HG02840 (cell line): ENCODE measurements around the gene SPINT1.

Experiments
- ATAC-seq: cut with Tn5 transposase; IDR thresholded peaks from one replicate; pipeline ENCODE4 v1.9.1; 2021; ENCODE audit warnings: mild to moderate bottlenecking, moderate library complexity, moderate number of reproducible peaks; ENCODE audit not compliant: unreplicated experiment, low FRiP score

The SPINT1 gene

DNA sequence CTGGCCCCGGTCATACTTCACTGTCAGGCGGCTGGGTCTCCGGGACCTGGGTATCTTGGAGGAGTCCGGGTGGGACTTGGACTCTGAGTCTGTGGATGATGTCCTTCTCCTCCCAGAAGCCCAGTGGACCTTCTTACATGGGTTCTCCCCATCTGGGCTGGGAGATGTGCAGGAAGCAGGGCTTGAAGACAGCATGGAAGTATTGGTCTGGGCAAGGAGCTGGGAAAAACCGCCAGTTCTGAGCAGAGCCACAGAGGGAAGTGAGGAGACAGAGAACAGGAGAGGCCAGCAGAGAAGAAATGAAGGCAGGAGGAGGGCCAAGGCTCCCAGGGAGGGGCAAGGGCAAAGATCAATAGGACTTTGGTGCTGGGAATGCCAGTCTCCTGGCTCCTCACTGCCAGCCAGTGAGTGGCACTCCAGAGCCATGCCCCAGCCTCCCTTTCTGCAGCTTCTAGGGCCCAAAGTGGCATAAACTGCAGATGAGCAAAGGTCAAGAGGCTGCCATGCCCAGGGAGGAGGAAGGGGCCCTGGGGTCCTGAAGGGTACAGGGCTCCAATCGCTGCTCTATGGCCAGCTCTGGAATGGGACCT, 15.3 kb upstream of the SPINT1 start, which contains the start of gene PPP1R14D:
TSS of gene PPP1R14D (minus strand) at position 262 of the 590 bp plus-strand sequence. CDS start at position 195, 67 bp downstream.
- ATAC-seq: no peak

DNA sequence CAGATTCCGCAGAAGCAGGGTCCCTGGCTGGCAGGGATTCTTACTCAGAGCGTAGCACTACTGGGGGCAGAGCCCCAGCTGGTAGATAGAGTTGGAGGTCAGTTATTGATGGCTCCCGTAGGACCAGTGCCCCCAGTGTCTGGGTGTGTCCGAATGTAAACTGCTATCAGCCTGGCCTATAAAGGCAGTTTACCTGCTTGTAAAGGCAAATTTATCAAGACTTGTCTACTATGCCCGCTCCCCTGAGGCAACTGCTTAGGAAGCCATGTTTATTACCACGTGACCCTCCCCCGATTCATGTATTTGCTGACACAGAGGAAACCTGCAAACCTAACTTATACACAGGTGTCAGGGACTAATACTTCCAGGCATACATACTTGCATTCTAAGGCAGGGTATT, 14.7 kb upstream of the SPINT1 start:
- no peak for ATAC-seq

DNA sequence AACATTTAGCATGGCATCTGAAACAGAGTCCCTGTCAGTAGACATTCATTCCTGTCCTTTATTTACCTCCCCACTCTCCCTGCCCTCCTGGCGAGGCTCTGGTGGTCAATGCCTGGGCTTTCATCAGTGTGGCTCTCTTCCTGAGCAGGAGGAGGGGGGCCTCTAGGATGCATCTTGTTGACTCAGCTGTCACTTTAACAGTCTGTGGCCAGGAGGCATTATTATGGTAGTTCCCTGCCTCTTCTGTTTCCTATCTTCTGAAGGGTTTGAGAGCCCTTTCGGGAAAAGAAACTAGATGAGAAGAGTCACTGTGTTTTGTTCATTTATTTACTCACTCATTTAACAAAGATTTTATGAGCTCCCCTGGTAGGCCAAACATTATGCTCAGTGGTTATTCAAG, 13.0 kb upstream of the SPINT1 start:
- ATAC-seq: no peak

GRCh38 chr15:40831861-40832260, 12.0 kb upstream of the SPINT1 start:
- ATAC-seq: no peak

GRCh38 chr15:40832903-40833302, 10.9 kb upstream of the SPINT1 start:
- ATAC-seq: no peak

- no peak for ATAC-seq
Measured at GRCh38 chr15:40836020-40836419, 7.8 kb upstream of the SPINT1 start.

GRCh38 chr15:40838756-40839155, 5.1 kb upstream of the SPINT1 start:
- ATAC-seq: no peak

GRCh38 chr15:40841741-40842140, 2.1 kb upstream of the SPINT1 start:
- no peak for ATAC-seq

DNA sequence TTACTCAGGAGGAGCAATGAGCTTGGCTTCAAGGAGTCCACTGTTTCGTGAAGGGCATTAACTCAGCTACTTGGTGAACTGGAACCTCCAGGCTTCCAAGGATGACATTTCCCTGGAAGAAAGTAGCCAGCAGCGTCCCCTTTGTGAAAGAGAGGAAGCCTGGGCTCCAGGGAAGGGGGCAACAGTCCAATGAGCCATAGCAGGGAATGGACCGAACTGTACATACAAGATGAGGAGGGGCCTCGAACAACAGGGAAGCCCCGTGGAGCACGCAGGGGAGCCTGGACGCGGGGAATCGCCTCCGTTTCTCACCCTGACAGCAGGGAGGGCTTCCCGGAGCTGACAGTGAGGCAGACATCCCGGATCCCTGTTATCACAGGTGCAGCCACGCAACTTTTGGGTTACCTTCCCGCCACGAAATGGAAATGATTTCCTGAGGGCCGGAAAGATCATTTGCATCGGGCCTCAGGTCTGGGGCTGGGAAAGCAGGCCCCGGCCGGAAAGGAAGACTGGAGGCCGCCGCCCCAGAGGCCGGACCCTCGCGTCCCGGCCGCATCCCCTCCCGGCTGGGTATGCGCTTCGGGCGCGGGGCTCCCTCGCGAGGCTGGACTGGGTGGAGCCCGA, 475 bp upstream of the SPINT1 start:
- no peak for ATAC-seq

- ATAC-seq: no peak
Measured at GRCh38 chr15:40844696-40845030, 815 bp downstream of the SPINT1 start.

DNA sequence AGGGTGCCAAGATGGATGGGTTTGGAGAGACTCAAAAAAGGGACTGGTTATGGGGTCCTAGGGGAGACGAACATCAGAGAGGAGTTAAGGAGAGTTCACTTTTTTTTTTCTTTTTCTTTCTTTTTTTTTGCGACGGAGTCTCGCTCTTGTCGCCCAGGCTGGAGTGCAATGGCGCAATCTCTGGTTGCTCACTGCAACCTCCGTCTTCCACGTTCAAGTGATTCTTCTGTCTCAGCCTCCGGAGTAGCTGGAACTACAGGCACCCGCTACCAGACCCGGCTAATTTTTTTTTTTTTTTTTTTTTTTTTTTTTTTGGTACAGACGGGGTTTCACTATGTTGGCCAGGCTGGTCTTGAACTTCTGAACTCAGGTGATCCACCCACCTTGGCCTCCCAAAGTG, 1.2 kb downstream of the SPINT1 start:
- ATAC-seq: no peak

DNA sequence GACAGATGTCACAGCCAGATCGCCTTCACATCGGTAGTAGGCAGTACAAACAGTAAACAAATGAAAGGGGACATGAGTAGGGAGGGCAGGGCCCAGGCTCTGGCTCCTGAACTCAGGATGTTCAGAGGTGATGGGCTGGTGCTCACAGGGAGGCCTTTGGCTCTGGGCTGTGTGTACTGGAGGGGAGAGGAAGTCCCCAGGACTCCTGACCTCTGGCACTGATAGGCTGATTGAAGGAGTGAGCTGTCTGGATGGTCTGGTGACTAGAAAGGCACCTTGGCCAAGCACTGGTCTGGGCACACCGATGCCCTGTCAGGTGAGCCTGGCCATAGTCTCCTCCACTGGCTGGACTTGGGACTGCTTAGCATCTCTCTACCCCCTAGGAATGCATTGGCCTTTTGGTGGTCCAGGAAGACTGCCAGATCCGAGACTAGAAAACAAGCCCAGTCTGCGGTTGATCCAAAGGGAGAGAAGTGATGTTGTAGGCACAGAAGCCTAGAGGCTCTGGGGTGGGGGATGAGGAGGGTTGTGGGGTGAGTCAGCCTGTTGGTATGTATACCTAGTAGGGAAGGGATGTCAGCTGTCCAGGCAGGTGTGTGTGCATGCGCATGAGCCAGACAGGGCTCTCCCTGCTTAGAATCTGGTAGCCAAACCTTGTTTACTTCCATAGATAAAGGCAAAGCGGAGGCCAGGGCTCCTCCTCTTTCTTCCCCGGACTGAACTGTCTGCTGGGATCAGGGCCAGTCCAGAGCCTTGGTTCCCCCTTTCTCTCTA, 1.9 kb downstream of the SPINT1 start:
- ATAC-seq: no peak

- no peak for ATAC-seq
Measured at GRCh38 chr15:40846841-40847222, 3.0 kb downstream of the SPINT1 start.

DNA sequence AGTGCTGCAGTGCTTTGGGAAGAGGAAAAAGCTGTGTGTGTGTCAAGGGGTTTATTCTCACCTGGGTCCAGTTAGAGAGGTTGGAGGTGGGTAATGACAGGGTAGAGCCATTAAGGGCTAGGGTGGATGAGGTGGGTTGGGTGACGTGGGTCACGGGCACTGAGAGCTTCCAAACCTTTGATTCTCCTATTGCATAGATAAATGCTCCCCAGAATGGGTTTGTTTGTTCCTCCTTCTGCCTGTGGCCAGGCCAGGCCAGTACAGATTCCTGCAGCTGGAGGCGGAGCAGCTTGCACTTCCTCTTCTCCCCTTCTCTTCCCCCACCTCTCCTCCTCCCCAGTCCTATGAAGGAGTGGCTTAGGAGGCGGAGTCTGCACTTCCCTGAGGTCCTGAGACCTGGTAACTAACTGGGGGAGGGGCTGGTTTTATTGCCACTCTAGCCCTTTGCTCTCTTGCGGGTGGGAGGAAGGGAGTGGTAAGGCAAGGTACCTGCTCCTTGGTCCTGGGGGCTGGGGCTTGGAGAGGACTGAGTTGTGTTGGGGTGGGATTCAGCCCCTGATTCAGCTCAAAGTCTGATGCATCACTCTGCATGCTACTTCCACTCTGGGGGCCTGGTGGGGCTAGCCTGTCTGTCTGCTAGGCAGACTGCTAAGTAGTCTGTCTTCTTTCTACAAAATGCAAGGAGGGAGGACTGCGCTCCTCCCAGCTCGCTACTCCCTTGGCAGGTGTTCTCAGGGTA, 3.5 kb downstream of the SPINT1 start:
- ATAC-seq: no peak

DNA sequence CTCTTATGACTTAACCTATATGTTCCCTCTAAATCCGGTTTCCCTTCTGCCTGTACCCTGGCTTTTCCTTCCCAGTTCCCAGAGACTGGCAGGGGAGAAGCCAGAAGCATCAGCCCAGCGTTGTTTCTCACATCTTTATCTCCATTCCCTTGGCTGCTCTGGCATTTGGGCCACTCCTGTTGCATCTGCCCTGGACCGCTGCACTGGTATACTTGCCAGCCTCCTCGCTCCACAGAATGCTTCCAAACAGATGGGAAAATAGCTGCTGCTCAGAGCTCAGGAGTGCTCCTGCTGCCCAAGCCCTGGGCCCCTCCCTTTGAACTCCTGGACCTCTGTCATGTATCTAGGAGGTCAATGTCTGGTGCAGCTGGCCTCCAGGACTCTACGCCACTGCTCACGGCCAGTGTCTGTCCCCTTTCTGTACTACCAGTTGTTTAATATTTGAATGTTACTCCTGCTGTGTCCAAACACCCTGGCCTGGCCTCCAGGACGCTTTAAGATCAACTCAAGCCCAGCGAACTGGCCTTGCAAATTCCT, 6.8 kb downstream of the SPINT1 start:
- no peak for ATAC-seq

DNA sequence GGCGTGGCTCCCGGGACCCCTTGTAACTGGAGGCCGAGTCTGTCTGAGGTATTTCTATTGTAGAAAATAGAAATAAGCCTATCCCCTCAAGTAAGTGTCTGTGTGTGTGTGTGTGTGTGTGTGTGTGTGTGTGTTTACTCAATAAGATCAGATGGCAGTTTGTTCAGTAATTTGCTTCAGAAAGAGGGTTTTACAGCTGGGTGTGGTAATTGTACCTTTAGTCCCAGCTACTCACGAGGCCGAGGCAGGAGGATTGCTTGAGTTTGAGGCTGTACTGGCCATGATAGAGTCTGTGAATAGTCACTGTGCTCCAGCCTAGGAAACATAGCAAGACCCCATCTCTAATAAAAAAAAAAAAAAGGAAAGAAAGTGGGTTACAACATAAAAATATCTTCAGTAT, 8.7 kb downstream of the SPINT1 start:
- no peak for ATAC-seq

DNA sequence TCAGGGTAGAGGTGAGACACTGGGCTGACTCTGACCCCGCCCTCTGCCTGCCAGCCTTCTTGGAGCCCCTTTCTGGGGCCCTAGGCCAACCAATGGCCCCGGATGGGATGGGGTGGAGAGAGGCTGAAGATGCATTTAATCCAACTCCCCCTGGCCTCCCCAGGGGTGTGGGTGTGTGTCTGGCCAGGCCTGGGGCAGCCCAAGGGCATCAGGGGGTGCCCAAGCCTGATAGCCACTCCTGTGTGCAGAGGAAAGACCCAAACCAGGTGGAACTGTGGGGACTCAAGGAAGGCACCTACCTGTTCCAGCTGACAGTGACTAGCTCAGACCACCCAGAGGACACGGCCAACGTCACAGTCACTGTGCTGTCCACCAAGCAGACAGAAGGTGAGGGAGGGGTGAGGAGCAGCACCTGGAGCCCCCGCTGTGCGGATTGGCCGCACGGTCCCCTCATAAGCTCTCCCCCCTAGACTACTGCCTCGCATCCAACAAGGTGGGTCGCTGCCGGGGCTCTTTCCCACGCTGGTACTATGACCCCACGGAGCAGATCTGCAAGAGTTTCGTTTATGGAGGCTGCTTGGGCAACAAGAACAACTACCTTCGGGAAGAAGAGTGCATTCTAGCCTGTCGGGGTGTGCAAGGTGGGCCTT, 9.5 kb downstream of the SPINT1 start:
- no peak for ATAC-seq

GRCh38 chr15:40854161-40854560, 10.3 kb downstream of the SPINT1 start:
- ATAC-seq: no peak

GRCh38 chr15:40855706-40856234, 11.9 kb downstream of the SPINT1 start:
- ATAC-seq: no peak

DNA sequence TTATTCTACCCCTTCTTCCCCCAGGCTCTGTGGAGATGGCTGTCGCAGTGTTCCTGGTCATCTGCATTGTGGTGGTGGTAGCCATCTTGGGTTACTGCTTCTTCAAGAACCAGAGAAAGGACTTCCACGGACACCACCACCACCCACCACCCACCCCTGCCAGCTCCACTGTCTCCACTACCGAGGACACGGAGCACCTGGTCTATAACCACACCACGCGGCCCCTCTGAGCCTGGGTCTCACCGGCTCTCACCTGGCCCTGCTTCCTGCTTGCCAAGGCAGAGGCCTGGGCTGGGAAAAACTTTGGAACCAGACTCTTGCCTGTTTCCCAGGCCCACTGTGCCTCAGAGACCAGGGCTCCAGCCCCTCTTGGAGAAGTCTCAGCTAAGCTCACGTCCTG, 12.9 kb downstream of the SPINT1 start:
- no peak for ATAC-seq
